A549 (cell line): Measurements from ENCODE around the gene NPC1L1. TPM values are rescaled to one million over a fixed set of nuclear protein-coding genes. Genes with fewer than 3 reads are reported as not detected.

ENCODE experiments used
- ATAC-seq, 2 experiments: fragments of 200-7000 bp in 1 of 2; fragments of >200 bp in 1 of 2; cut with Nextera tagmentation in 1 of 2; cut with Tn5 transposase in 1 of 2; 3 replicates each; pipeline versions ENCODE4 v1.8.0 to v1.9.1; 2018 to 2020; ENCODE audit warnings: mild to moderate bottlenecking in 1 of 2, moderate library complexity in 1 of 2
- CTCF ChIA-PET: fragments of 300-600 bp; sonication (Branson Sonifier 250); formaldehyde crosslinking; extraction: SDS; loops from one replicate; lab custom pipeline; 2021; ENCODE audit warnings: antibody characterized with exemption, inconsistent platforms; lab: Yijun Ruan, JAX
- POLR2A ChIA-PET: fragments of 350-600 bp; formaldehyde crosslinking; extraction: SDS; loops from one replicate; lab custom pipeline; 2021; ENCODE audit warnings: antibody characterized with exemption, inconsistent platforms; lab: Yijun Ruan, JAX
- DNase-seq, 2 experiments: peaks; one replicate each; pipeline versions ENCODE4 v3.0.0 to v3.0.0-alpha.2; 2011 to 2016; ENCODE audit warnings: low read depth in 1 of 2, low spot score in 1 of 2
- FAIRE-seq: peaks from 2 replicates; lab custom pipeline; 2011; peaks lifted over from hg19 to GRCh38; lab: Jason Lieb, UNC
- H3K27ac ChIP-seq, 2 experiments: fragments of >200 bp; sonication (Bioruptor Twin); formaldehyde crosslinking; 3 replicates each; pipeline ENCODE4 v1.5.1; 2016 to 2017
- H3K4me1 ChIP-seq: fragments of >200 bp; sonication (Bioruptor Twin); formaldehyde crosslinking; 3 replicates; pipeline ENCODE4 v1.6.1; 2016
- H3K4me2 ChIP-seq: fragments of >200 bp; sonication (Bioruptor Twin); formaldehyde crosslinking; 3 replicates; pipeline ENCODE4 v1.6.1; 2016
- H3K4me3 ChIP-seq: fragments of >200 bp; sonication (Bioruptor Twin); formaldehyde crosslinking; 3 replicates; pipeline ENCODE4 v1.5.1; 2016
- H3K9me3 ChIP-seq: fragments of >200 bp; sonication (Bioruptor Twin); formaldehyde crosslinking; 3 replicates; pipeline ENCODE4 v1.6.1; 2016
- CHD2 ChIP-seq: fragments of 150-350 bp; IDR thresholded peaks from 2 replicates; pipeline ENCODE4 v1.6.1; 2014; ENCODE audit warnings: low read length; ENCODE audit not compliant: partially characterized antibody
- EHF ChIP-seq: fragments of 250-450 bp; sonication (Bioruptor Pico); IDR thresholded peaks from 2 replicates; pipeline ENCODE4 v1.5.0; 2020; ENCODE audit warnings: mild to moderate bottlenecking
- EP300 ChIP-seq, 2 experiments: fragments of >200 bp; sonication (Bioruptor Twin); formaldehyde crosslinking; IDR thresholded peaks; 2 replicates in 1 of 2; 3 replicates in 1 of 2; pipeline ENCODE4 v1.6.1; 2016 to 2017
- FOSL2 ChIP-seq, 2 experiments: fragments of 450-650 bp in 1 of 2; fragments of >200 bp in 1 of 2; sonication (Bioruptor Twin) in 1 of 2; formaldehyde crosslinking; IDR thresholded peaks; 2 replicates each; pipeline versions ENCODE4 v1.5.0 to v1.6.1; 2016 to 2020; ENCODE audit warnings: mild to moderate bottlenecking in 1 of 2, moderate library complexity in 1 of 2
- FOXS1 ChIP-seq: fragments of 250-450 bp; sonication (Bioruptor Pico); IDR thresholded peaks from 2 replicates; pipeline ENCODE4 v1.5.0; 2020; ENCODE audit warnings: mild to moderate bottlenecking, moderate library complexity
- GATA3 ChIP-seq: IDR thresholded peaks from 2 replicates; pipeline ENCODE4 v1.6.1; 2012; ENCODE audit warnings: borderline replicate concordance
- HDAC2 ChIP-seq: fragments of 200-600 bp; sonication (generic); IDR thresholded peaks from 2 replicates; pipeline ENCODE4 v1.6.1; 2016
- HOXB13 ChIP-seq: fragments of 250-450 bp; sonication (Bioruptor Pico); IDR thresholded peaks from 2 replicates; pipeline ENCODE4 v1.5.0; 2020; ENCODE audit warnings: low read depth, mild to moderate bottlenecking, moderate library complexity
- MAZ ChIP-seq: fragments of 150-350 bp; IDR thresholded peaks from 2 replicates; pipeline ENCODE4 v1.6.1; 2014; ENCODE audit warnings: antibody characterized with exemption, low read depth, low read length, borderline replicate concordance
- MYC ChIP-seq: IDR thresholded peaks from 2 replicates; pipeline ENCODE4 v1.6.1; 2012; ENCODE audit warnings: mild to moderate bottlenecking, inconsistent platforms, low read length, improper control_type of control experiment, borderline replicate concordance
- NFE2L2 ChIP-seq: fragments of 150-350 bp; conservative IDR thresholded peaks from 2 replicates; pipeline ENCODE4 v1.6.1; 2014; ENCODE audit warnings: low read length
- POLR2A ChIP-seq: IDR thresholded peaks from 2 replicates; pipeline ENCODE4 v1.6.1; 2012; ENCODE audit warnings: mild to moderate bottlenecking, low read length
- RARB ChIP-seq: fragments of 250-450 bp; sonication (Bioruptor Pico); IDR thresholded peaks from 2 replicates; pipeline ENCODE4 v1.8.0; 2021; ENCODE audit warnings: mild to moderate bottlenecking, moderate library complexity
- SMC3 ChIP-seq: fragments of >200 bp; sonication (Bioruptor Twin); formaldehyde crosslinking; IDR thresholded peaks from 3 replicates; pipeline ENCODE4 v1.6.1; 2018; ENCODE audit warnings: inconsistent platforms
- SREBF2 ChIP-seq: fragments of 450-650 bp; IDR thresholded peaks from 2 replicates; pipeline ENCODE4 v1.6.1; 2014; ENCODE audit warnings: mild to moderate bottlenecking, moderate library complexity
- TP53 ChIP-seq: fragments of 250-450 bp; sonication (Bioruptor Pico); IDR thresholded peaks from 2 replicates; pipeline ENCODE4 v1.5.0; 2021; ENCODE audit warnings: mild to moderate bottlenecking, moderate library complexity
- ZNF302 ChIP-seq: fragments of 250-450 bp; sonication (Bioruptor Pico); IDR thresholded peaks from 2 replicates; pipeline ENCODE4 v1.9.0; 2021; ENCODE audit warnings: inconsistent platforms, mild to moderate bottlenecking, moderate library complexity
- WGBS: methylation state at CpG from one replicate; pipeline ENCODE4 v1.1.6; 2017; ENCODE audit errors: missing lambda C conversion rate; 5-methylcytosine and 5-hydroxymethylcytosine counted together
- polyA minus RNA-seq: library from RNA; depleted of rRNA, polyadenylated mRNA; stranded (reverse); fragments of >200 nt; gene quantifications from 2 replicates; pipeline ENCODE4 v1.2.3, GENCODE V29; 2011; rRNA and poly(A)+ RNA removed
- polyA plus RNA-seq, 4 experiments: library from polyadenylated mRNA; depleted of rRNA in 3 of 4; stranded (reverse); fragments of >200 nt; fragmentation: RNase III in 1 of 4; extraction: RNeasy Plus Mini Kit Qiagen cat#74134 plus additional on column Dnase treatment in 1 of 4; gene quantifications; 2 replicates in 3 of 4; 3 replicates in 1 of 4; pipeline ENCODE4 v1.2.3, GENCODE V29; 2011 to 2017
- TF ChIP-seq, protein P1 (sequence below): fragments of >200 bp; sonication (Bioruptor Twin); formaldehyde crosslinking; IDR thresholded peaks from 3 replicates; pipeline ENCODE4 v1.6.1; 2016
- TF ChIP-seq, protein P2 (sequence below): fragments of >200 bp; sonication (Bioruptor Twin); formaldehyde crosslinking; IDR thresholded peaks from 2 replicates; pipeline ENCODE4 v1.6.1; 2016
- TF ChIP-seq, protein P3 (sequence below): IDR thresholded peaks from 2 replicates; pipeline ENCODE4 v1.6.1; 2012; ENCODE audit warnings: low read depth, borderline replicate concordance

The NPC1L1 gene, protein sequence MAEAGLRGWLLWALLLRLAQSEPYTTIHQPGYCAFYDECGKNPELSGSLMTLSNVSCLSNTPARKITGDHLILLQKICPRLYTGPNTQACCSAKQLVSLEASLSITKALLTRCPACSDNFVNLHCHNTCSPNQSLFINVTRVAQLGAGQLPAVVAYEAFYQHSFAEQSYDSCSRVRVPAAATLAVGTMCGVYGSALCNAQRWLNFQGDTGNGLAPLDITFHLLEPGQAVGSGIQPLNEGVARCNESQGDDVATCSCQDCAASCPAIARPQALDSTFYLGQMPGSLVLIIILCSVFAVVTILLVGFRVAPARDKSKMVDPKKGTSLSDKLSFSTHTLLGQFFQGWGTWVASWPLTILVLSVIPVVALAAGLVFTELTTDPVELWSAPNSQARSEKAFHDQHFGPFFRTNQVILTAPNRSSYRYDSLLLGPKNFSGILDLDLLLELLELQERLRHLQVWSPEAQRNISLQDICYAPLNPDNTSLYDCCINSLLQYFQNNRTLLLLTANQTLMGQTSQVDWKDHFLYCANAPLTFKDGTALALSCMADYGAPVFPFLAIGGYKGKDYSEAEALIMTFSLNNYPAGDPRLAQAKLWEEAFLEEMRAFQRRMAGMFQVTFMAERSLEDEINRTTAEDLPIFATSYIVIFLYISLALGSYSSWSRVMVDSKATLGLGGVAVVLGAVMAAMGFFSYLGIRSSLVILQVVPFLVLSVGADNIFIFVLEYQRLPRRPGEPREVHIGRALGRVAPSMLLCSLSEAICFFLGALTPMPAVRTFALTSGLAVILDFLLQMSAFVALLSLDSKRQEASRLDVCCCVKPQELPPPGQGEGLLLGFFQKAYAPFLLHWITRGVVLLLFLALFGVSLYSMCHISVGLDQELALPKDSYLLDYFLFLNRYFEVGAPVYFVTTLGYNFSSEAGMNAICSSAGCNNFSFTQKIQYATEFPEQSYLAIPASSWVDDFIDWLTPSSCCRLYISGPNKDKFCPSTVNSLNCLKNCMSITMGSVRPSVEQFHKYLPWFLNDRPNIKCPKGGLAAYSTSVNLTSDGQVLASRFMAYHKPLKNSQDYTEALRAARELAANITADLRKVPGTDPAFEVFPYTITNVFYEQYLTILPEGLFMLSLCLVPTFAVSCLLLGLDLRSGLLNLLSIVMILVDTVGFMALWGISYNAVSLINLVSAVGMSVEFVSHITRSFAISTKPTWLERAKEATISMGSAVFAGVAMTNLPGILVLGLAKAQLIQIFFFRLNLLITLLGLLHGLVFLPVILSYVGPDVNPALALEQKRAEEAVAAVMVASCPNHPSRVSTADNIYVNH (N-terminal part only)
- polyA plus RNA-seq (2011; rRNA removed) (0.06 and 0.12 TPM in 2 replicates), polyA plus RNA-seq (2017; fragmentation: RNase III; extraction: RNeasy Plus Mini Kit Qiagen cat#74134 plus additional on column Dnase treatment) (0.01 to 0.04 TPM (median 0.03 TPM) in 3 replicates), polyA minus RNA-seq (0.12 TPM in 1 of 2 replicates, not detected in the other)
- 0.01 and 0.06 TPM in 2 replicates for polyA plus RNA-seq (2012; cell fraction: cytosol; rRNA removed)
- 0.17 and 0.18 TPM in 2 replicates for polyA plus RNA-seq (2012; cell fraction: nucleus; rRNA removed)

DNA sequence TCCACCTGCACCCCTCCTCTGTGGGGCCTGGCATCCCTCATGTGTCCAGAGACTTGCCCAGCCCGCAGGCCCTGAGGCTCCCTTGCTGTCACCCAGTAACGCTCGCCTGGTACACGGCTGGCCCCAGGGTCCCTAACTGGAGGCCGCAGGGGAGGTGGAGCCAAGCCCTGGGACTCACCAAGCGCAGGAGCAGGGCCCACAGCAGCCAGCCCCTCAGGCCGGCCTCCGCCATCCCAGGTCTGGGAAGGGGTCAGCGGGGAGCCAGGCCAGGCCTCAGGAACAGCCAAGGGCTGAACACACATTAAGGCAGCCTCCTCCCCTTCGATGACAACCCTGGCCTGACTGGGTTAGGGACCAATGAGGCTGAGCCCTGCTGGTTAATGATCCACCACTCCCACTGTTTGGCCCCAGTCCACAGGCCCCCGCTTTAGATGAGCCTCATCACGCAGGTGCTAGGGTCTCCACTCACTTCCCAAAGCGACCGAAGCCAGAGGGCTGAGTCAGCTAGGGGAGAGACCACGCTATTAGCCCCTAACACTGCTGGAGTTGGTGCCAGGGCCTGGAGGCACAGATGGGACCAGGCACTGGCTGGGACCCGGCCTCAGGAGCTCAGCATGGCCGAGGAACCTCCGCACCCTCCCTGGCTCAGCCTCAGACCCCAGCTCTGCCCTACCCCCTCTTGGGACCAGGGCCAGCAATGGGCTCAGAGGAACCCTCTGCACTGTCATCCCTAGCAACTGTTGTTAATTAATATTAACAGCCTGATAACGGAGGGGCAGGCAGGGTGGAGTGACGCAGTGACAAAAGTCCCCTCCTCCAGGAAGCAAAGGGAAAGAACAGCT is at the start of gene NPC1L1:
Gene NPC1L1 (minus strand): TSS at position 303 of the 842 bp plus-strand sequence. CDS start 71 bp downstream, at position 232.
- TF ChIP-seq EP300 (IDR thresholded peaks at IDR 0.05), result no peak
- TF ChIP-seq, protein P1, sequence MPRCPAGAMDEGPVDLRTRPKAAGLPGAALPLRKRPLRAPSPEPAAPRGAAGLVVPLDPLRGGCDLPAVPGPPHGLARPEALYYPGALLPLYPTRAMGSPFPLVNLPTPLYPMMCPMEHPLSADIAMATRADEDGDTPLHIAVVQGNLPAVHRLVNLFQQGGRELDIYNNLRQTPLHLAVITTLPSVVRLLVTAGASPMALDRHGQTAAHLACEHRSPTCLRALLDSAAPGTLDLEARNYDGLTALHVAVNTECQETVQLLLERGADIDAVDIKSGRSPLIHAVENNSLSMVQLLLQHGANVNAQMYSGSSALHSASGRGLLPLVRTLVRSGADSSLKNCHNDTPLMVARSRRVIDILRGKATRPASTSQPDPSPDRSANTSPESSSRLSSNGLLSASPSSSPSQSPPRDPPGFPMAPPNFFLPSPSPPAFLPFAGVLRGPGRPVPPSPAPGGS, result no peak
- no peak for TF ChIP-seq HDAC2
- TF ChIP-seq ZNF302 (CRISPR knock-in tag), result no peak
- TF ChIP-seq POLR2A, result no peak
- TF ChIP-seq SMC3, result no peak
- no peak for TF ChIP-seq SREBF2
- TF ChIP-seq MYC, result no peak
- TF ChIP-seq TP53 (CRISPR knock-in tag), result no peak
- no peak for TF ChIP-seq HOXB13
- no peak for TF ChIP-seq CHD2
- no peak for TF ChIP-seq FOXS1 (CRISPR knock-in tag)
- TF ChIP-seq, protein P2, sequence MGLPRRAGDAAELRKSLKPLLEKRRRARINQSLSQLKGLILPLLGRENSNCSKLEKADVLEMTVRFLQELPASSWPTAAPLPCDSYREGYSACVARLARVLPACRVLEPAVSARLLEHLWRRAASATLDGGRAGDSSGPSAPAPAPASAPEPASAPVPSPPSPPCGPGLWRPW, result no peak
- no peak for TF ChIP-seq EHF (CRISPR knock-in tag)
- no peak for TF ChIP-seq RARB (CRISPR knock-in tag)
- no peak for TF ChIP-seq FOSL2 (IDR thresholded peaks at IDR 0.05)
- TF ChIP-seq FOSL2 (CRISPR knock-in tag; IDR thresholded peaks at IDR 0.05), result no peak
- TF ChIP-seq GATA3, result no peak
- TF ChIP-seq, protein P3, sequence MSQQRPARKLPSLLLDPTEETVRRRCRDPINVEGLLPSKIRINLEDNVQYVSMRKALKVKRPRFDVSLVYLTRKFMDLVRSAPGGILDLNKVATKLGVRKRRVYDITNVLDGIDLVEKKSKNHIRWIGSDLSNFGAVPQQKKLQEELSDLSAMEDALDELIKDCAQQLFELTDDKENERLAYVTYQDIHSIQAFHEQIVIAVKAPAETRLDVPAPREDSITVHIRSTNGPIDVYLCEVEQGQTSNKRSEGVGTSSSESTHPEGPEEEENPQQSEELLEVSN, result no peak
- no peak for TF ChIP-seq MAZ
- TF ChIP-seq NFE2L2, result no peak
- TF ChIP-seq, all 56 proteins: peak for 0
- no peak within 1 kb of the TSS for H3K4me2 ChIP-seq
- DNase-seq, result no peak
- FAIRE-seq, result no peak
- peaks cover 18% of the 10 kb centered on the region for H3K4me1 ChIP-seq
- H3K9me3 ChIP-seq, result no peaks in the 10 kb centered on the region
- CTCF ChIA-PET, result interaction anchor here (0.6 to 5.7 kb wide), 3 partner anchors 22 to 29 kb away, joined by 3 to 30 read pairs (median 3); no protein-coding TSS in a partner anchor
- H3K27ac ChIP-seq, result peak within 1 kb of the TSS in 1 of 2 experiments; percentile 24; a peak in 1 of 6 replicates
- ATAC-seq, result no peak
- POLR2A ChIA-PET, result no interaction called here
- H3K4me3 ChIP-seq, result no peak within 1 kb of the TSS
- 88% methylated on average over 14 of the region's 20 CpGs for WGBS
